ENCODE results near the gene RNF157. TPM values are rescaled to one million over a fixed set of nuclear protein-coding genes. Genes with fewer than 3 reads are reported as not detected.
"Not testable (repeated sequence)": the region's sequence is repeated elsewhere in the genome, so short reads cannot be mapped to it uniquely, and the experiment has no call there.

The RNF157 gene
- total and polyA plus RNA-seq, 8 donors: 0.95 to 41.4 (median 4.5) TPM

GRCh38 chr17:76253841-76254240, 13.5 kb upstream of the RNF157 start:
- no peaks in the 10 kb centered on the region for H3K9me3 ChIP-seq
- H3K36me3 ChIP-seq: no peaks in the 10 kb centered on the region
- no peak for TF ChIP-seq EP300 (IDR thresholded peaks at IDR 0.05)
- H3K4me1 ChIP-seq: peaks cover 24 to 46% (median 33%) of the 10 kb centered on the region in 4 donors
- peak overlapping the region in 2 of 5 donors; percentile 84 to 89 for H3K27ac ChIP-seq
- H3K4me3 ChIP-seq: no peak overlapping the region
- no peaks in the 10 kb centered on the region for H3K27me3 ChIP-seq
- no peak for DNase-seq
- WGBS, 5 donors: 87 to 95% (median 91%) methylated on average over 7 of the region's 7 CpGs
- intact Hi-C loops (cut with DNase I; ENCODE audit: low total_unique reads): no loop called here

- H3K4me3 ChIP-seq, DNase-seq: not testable (repeated sequence)
Observed at GRCh38 chr17:76252967-76253766, 12.9 kb upstream of the RNF157 start.

GRCh38 chr17:76252040-76252954, 12.0 kb upstream of the RNF157 start:
- Histone ChIP-seq H3K36me3 (no peaks in the 10 kb centered on the region), H3K4me1 (peaks cover 20 to 32% (median 26%) of the 10 kb centered on the region in 4 donors), H3K27ac (peak overlapping the region; percentile 13 to 89 (median 80)), H3K27me3 (no peaks in the 10 kb centered on the region), H3K9me3 (no peaks in the 10 kb centered on the region), H3K4me3 (no peak overlapping the region)
- peak in 1 of 2 donors; percentile 65 for DNase-seq
- 41 to 61% (median 50%) methylated on average over 10 to 11 of the region's 11 CpGs for WGBS, 5 donors
- intact Hi-C loops (cut with DNase I; ENCODE audit: low total_unique reads): no loop called here
- TF ChIP-seq CTCF (IDR thresholded peaks at IDR 0.05) (no peak), EP300 (IDR thresholded peaks at IDR 0.05) (no peak), POLR2AphosphoS5 (IDR thresholded peaks at IDR 0.05) (peak in 2 of 3 donors; percentile 61 to 68), POLR2A (IDR thresholded peaks at IDR 0.05) (no peak)

More at GRCh38 chr17:76252967-76253766, 12.9 kb upstream of the RNF157 start:
- 90 to 93% (median 91%) methylated on average over 23 of the region's 23 CpGs for WGBS, 5 donors
- H3K36me3 ChIP-seq; intact Hi-C loops (cut with DNase I; ENCODE audit: low total_unique reads); H3K9me3 ChIP-seq; H3K27me3 ChIP-seq: not testable (repeated sequence)
- Histone ChIP-seq H3K27ac (peak overlapping the region; percentile 11 to 89 (median 80)), H3K4me1 (peaks cover 20 to 39% (median 28%) of the 10 kb centered on the region in 4 donors)

GRCh38 chr17:76251478-76252039, 11.3 kb upstream of the RNF157 start:
- TF ChIP-seq POLR2AphosphoS5 (IDR thresholded peaks at IDR 0.05): no peak
- TF ChIP-seq POLR2A (IDR thresholded peaks at IDR 0.05): no peak
- TF ChIP-seq CTCF (IDR thresholded peaks at IDR 0.05): no peak
- no peak for TF ChIP-seq EP300 (IDR thresholded peaks at IDR 0.05)
- Histone ChIP-seq H3K36me3 (no peaks in the 10 kb centered on the region), H3K9me3 (no peaks in the 10 kb centered on the region), H3K27me3 (no peaks in the 10 kb centered on the region), H3K27ac (peak overlapping the region; percentile 13 to 89 (median 80)), H3K4me3 (no peak overlapping the region), H3K4me1 (peaks cover 20 to 32% (median 25%) of the 10 kb centered on the region in 4 donors)
- intact Hi-C loops (cut with DNase I; ENCODE audit: low total_unique reads): no loop called here
- WGBS, 5 donors: 85 to 90% (median 87%) methylated on average over 8 of the region's 8 CpGs
- DNase-seq: no peak

GRCh38 chr17:76250141-76250540, 9.8 kb upstream of the RNF157 start:
- DNase-seq: no peak
- H3K4me1 ChIP-seq: peaks cover 20 to 32% (median 23%) of the 10 kb centered on the region in 4 donors
- no peaks in the 10 kb centered on the region for H3K9me3 ChIP-seq
- TF ChIP-seq POLR2AphosphoS5 (IDR thresholded peaks at IDR 0.05) (no peak), POLR2A (IDR thresholded peaks at IDR 0.05) (no peak), EP300 (IDR thresholded peaks at IDR 0.05) (no peak), CTCF (IDR thresholded peaks at IDR 0.05) (no peak)
- intact Hi-C loops (cut with DNase I; ENCODE audit: low total_unique reads): no loop called here
- no peak overlapping the region for H3K27ac ChIP-seq
- H3K36me3 ChIP-seq: no peaks in the 10 kb centered on the region
- no peak overlapping the region for H3K4me3 ChIP-seq
- WGBS, 5 donors: 84 to 88% (median 86%) methylated on average over 6 of the region's 6 CpGs
- no peaks in the 10 kb centered on the region for H3K27me3 ChIP-seq
